Urothelium cell line (cell line): Measurements from ENCODE around the gene ST6GALNAC5.
"Not testable (repeated sequence)": the region's sequence is repeated elsewhere in the genome, so short reads cannot be mapped to it uniquely, and the experiment has no call there.

Experiments
- DNase-seq: peaks from one replicate; pipeline ENCODE4 v3.0.0; 2011; ENCODE audit warnings: low spot score, mixed read lengths
- FAIRE-seq: peaks from 2 replicates; lab custom pipeline; 2011; peaks lifted over from hg19 to GRCh38; lab: Jason Lieb, UNC

ST6GALNAC5 gene

DNA sequence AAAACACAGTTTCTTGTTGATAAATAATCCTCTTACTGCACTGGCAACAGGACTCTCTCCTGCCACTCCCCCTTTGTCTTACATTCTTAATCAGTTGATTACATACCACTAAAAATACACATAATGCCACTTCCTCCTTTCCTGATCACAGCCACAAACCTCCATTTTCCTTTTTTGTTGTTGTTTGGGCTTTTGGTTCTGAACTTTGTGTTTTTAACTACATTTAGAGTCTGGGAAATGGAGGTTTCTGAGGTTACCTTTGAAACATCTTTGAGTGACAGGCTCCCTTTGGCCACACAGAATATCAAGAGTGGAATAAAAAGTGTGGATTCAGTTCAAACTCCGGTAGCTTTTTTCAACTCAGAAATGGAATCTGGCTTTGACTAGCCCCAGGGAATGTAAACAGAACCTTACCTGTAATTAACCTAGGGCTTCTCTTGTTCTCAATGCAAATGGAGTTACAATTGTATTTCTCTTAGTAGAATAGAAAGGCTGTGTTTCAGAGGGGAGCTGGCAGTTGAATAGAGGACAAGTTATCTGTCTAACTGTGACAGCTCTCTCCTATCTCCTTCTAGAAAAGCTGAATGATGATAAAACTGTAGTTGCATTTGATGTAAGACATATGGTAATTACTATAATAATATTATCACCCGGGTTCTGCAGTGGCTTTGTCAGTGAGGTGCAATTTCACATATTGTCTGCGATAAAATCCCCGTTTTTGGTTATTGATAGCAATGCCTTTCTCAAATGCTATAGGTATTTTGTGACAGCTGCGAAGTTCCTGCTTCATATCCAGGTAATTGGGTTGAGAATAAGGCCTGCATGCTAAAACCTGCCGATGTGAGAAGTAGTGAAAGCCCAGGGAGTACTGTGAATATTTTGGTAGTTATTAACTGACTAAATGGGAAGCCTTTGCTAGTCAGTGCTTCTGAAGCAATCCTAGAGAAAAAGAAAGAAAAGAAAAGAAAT, 66.9 kb downstream of the ST6GALNAC5 start:
- DNase-seq (no peak), FAIRE-seq (no peak)

DNA sequence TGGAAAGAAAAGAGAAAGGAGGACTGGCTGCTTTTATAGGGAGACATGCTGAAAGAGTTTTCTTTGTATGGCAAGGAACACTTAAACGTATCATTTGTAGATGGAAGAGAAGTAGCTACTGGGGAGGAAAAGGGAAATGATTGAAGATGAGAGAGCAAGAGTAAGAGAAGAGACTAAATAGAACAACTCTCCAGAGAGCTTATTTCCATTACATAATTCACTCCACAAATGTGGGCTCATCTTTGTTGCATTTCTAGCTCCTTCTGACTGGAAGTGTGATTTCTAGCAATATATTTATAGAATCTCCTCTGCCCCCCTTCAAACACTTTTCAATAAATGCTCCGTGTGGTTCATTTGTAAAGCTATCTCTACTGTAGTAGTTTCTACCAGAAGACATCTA, 71.0 kb downstream of the ST6GALNAC5 start:
- DNase-seq (no peak), FAIRE-seq (no peak)

DNA sequence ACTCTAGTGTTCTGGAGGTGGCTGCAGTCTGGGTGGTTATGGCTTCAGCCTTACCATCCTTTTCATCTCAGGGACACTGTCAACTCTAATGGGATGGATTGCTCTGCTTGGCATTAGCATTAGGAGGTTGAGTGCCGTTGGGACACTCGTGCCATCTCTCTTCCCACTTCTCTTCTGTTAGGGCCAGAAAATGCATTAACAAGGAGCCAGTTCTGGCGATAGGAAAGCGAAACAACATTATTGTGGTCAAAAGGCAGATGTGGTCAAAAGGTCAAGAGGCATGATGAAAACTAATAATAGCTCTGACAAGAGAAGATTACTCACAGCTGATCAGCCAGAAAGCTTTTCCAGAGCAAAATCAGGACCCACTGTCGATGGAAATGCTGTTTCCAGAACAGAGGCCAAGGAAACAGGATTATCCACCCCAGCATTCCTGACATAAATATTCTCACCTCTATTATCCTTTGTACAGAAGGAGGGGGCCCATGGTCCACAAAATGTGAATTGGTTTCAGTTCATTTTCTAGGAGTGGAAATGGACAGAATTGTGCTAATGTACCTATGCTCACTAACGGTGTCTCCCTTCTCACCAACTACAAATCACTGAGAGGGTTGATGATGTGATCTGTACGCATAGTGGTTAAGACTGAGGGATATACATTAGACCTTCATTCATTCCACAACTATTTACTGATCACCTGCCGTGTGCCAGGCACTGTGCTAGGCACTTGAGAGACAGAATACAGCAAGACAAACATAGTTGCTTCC, 72.0 kb downstream of the ST6GALNAC5 start:
- DNase-seq (peak; percentile 10), FAIRE-seq (no peak)

DNA sequence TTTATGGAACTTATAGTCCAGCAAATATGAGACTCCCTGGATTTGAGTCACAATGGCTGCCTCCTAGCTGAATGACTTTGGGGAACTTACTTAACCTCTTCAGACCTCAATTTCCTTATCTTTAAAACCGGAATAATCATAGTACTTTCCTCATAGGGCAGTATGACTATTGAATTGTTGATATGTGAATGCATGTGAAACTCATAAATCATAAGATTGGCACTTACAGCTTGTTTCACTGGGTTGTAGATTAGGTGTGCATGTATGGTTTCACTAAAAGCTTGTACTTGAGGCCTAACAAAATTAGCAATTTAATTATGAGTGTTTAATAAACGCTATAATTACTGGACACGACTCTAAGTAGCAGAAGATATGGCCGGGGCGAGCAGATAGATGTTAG, 72.5 kb downstream of the ST6GALNAC5 start:
- FAIRE-seq (no peak), DNase-seq (no peak)

DNA sequence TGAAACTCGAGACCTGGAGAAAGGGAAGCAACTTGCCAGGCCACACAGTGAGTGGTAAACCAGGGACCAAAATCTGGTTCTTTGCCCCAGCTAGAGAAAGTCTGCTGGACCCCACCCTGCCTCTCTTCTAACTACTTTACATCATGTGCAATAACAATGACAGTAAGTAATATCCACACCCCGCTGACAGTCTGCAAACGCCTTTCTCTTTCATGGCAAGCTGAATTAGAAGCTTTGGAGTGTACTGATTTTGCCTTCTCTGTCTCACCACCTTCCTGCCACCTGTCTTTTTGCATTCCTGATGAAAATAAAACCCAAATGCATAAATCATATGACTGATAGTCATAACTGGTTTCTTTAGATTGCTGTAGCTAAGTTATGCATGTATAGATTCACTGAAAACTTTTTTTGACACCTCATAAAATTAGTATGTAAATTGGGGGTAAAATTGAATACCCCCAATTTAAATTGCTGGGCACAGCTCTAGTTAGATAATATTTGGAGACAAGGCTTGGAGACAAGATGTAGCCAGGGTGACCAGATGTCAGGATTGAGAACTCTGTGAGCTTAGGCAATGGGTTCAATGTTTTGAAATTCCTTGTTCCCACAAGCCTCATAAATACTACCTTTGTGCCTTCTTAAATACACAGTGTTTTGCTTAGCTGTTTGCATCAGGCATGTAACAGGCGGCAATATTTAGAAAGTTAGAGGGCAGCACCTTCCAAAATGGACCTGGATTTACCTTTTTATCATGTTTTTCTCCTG, 73.5 kb downstream of the ST6GALNAC5 start:
- no peak for DNase-seq
- no peak for FAIRE-seq

DNA sequence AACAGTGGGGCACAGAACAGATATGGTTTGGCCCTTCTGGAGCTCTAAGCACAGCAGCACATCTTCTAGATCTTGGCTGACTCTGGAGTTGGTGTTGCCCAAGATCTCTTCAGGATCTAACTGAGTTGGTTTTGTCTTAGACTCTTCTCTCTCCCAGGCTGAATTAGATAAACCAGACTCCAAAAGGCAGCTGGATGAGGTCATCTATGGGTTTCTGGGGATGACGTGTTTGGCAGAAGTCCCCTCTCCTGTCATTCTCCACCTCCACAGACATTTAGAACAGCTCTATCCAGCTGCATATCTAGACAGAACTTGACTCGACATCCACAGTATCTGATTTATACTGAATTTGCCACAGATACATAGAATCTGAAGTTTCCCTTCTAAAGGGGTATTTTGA, 75.3 kb downstream of the ST6GALNAC5 start:
- FAIRE-seq (no peak), DNase-seq (no peak)

DNA sequence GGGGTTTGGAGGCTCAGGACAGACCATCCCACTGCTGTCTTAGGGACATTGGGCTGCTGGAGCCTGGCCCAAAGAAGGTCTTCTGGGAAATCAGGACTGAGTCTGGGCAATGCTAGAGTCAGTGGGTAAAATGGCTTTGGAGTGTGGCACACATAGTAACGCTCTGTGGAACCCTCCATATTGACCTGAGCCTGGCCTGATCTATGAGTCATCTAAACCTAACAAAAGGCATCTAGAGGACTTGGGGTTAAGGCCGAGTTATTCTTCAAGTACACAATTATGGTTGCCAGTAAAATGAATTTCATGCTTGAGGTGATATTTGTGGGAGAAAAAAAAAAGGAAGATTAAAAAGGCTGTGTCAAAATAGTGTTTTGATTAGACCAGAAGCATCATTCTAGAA, 77.7 kb downstream of the ST6GALNAC5 start:
- peak; percentile 84 for FAIRE-seq
- peak; percentile 38 for DNase-seq

DNA sequence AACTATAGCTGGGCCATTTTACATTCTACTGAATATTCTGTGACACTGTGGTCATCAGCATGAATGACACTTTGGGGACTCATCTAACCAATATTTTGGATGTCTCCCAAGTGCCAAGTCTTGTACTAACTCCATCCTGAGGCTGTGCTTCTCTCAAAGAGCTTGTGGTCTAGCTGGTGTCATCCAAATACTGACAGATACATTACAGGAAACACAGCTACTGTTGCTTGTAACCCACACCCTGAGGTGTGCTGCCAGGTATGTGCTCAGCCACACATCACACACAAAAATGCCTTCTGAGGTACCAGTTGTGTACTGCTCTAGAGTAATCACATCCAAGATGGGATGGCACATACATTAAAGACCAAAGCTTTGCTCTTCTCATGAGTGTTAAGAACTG, 81.6 kb downstream of the ST6GALNAC5 start:
- DNase-seq: no peak
- FAIRE-seq: no peak

DNA sequence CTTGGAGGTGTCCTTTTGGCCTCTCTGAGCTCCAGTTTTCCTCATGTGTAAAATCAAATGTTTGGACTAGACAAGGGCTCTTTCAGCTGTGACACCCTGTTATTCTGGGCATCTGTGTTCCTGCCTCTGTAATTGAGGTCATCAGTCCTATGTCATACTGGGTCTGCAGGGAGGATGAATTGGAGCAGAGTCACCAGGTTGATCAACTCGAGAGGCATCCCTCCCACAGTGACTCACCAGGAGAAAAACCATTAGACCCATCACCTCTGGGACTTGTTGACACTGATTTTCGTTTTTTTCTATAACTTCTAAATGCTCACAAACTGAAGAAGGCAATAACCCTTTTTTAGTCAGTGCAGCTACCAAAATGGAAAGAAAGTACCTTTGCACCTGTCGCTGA, 82.2 kb downstream of the ST6GALNAC5 start:
- DNase-seq: peak; percentile 42
- peak; percentile 23 for FAIRE-seq

DNA sequence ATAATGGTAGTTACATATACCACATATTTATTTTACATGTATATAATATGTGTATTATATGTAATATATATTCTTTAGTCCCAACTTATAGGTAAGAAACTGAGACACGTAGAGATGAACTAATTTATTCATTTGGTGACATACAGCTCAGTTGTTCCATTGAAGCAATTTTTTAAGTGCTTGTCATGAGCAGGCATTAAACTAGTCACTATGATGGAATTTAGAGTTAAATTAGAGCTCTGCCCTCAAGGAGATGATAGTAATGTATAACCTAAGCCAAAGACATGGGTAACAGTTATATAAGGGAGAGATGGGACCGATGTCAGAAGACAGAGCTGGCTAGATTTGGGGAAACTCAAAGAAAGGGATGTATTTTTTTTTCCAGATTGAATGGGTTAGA, 83.0 kb downstream of the ST6GALNAC5 start:
- FAIRE-seq (no peak), DNase-seq (no peak)

DNA sequence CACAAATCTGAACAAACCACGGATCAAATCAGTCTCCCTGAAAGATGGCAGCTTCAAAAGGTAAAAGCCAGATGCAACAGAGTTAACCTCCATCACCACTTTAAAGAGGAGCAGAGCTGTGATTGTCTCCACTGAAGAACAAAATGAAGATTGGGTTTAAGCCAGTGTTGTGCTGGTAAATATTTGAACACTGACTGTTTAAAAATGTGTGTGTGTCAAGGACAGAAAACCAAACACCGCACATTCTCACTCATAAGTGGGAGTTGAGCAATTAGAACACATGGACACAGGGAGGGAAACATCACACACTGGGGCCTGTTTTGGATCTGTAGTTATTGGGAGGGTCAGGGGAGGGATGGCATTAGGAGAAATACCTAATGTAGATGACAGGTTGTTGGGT, 83.9 kb downstream of the ST6GALNAC5 start:
- DNase-seq (no peak), FAIRE-seq (no peak)

DNA sequence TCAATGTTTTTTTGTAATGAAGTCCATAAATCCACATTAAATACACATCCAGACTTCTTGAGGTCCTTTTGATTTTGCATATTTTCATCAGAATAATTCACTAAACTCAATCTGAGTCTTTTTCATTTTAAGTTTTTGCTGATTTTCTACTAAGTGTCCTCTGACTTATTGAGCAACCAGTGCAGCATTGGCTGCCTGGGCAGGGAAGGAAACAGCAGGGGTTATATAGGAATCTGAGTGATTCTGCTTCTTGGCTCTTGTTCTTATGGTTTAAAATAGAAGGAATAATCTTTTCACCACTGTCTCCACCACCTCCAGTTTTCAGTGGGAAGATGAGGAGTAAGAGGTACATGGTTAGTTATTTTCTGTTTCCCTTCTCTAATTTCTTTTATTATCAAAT, 88.4 kb downstream of the ST6GALNAC5 start:
- FAIRE-seq (no peak), DNase-seq (no peak)

DNA sequence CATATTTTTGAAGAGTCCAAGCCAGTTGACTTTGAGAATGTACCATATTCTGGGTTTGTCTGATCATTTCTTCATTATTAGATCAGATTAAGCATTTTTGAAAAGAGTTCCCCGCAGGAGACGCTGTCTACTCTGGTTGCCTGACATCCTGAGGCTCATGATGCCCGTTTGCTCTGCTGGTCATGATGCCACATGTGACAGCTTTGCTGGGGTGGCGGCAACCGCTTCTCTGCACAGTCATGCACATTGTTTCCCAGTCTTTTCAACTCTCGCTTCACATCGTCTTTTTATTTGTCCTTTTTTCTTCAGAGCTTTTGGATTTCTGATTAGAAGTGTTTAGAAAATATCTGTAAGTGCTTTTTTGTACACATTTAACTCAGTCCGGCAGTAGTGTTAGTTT, 90.7 kb downstream of the ST6GALNAC5 start:
- DNase-seq (no peak), FAIRE-seq (no peak)

DNA sequence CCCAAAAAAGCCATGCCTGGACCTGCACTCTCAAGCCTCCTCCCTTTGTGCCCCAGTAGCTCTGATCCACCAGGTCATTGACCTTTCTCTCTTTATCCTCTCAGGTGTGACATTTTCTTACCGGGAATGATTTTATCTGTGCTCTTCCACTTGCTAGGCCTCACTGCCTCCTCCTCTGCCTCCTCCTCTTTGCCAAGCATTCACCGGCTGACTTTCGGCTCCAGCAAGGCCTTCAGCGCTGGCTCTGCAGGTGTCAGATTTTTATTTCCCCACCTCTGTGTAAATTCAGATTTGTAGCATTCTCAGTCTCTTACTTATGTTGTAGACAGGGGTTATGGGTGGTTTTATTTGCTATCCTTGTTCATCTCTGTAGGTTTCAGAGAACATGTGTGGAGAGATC, 91.5 kb downstream of the ST6GALNAC5 start:
- DNase-seq (no peak), FAIRE-seq (no peak)

DNA sequence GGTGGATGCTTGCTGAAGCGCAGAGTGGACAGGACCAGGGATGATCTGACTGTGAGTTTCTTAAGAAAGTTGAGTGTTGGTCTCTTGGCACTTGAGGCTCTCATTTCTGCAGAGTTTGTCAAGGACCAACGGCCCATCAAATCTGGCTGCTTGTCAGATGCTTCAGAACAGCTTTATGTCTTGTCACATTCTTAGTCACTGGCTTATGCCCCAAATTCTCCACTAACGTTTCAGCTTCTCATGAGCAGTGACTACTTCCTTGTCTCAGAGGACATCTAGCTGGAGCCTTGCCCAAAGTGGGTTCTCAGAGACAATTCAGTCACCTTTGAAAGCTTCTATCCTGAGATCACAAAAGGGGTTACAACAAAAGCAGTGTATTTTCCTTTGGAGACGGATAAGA, 92.3 kb downstream of the ST6GALNAC5 start:
- DNase-seq (no peak), FAIRE-seq (no peak)

DNA sequence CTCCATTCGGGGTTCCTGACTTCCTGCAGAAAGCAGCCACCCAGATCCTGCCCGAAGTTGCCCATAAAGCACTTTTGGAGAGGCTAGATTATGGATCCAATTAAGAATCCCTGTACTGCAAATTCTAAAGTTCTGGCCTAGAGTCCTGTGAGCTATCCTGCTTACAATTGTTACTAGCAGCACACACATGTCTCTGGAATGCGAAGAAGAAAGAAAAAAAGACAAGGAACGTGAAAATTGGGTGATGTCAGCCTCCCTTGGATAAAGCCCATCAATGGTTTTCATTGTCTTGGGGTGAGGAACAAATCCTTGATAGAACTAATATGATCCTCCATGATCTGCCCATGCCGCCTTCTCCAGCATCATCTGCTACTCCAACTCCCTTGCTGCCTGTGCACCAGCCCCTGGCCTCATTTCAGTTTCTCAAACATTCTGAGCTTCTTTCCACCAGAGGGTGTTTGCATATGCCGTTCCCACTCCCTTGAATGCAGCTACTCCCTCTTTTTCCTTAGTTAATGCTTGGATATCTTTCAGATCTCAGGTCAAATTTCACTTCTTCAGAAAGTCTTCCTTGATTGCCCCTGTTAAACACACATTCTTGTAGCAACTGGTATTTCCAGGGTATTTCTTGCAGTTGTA, 94.0 kb downstream of the ST6GALNAC5 start:
- DNase-seq (peak; percentile 54), FAIRE-seq (no peak)

DNA sequence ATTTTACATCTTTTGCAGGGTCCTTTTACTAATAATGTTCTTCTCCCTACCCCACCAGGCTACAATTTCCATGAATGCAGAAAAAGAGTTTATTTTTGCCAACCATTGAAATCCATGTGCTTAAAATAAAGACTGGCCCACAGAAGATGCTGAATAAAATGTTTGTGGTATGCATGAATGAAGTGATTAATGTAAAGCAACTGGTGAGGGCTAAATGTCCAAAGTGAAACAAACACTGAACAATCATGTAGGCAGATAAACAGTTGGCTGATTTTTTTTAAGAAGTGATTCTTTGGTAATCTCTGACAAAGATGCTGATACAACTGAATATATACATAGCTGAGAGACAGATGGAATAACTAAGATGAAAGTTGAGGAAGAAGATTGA, 94.5 kb downstream of the ST6GALNAC5 start:
- DNase-seq: no peak
- no peak for FAIRE-seq

DNA sequence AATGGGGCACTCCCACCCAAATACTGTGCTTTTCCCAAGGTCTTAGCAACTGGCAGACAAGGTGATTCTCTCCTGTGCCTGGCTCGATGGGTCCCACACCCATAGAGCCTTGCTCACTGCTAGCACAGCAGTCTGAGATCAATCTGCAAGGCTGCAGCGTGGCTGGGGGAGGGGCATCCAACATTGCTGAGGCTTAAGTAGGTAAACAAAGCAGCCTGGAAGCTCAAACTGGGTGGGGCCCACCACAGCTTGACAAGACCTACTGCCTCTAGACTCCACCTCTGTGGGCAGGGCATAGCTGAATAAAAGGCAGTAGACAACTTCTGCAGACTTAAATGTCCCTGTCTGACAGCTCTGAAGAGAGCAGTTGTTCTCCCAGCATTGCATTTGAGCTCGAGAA, 114.0 kb downstream of the ST6GALNAC5 start:
- not testable (repeated sequence) for DNase-seq, FAIRE-seq

DNA sequence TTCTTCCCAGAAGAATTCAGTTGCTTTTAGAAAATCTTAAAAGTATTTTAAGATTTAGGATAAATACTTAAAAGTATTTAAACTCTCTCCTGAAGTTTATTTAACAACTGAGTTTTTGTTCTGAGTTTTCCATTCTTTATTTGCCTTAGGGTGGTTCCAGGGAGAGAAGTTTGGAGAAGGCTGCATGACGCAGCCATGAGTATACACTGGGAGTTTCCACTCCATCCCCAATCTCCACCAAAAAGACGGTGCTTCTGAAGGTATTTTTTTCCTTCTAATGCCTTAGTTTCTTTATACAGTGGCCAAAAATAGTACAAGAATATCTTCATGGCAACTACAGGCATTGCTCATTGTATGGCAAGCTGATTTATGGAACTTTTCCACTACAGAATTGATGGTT, 122.7 kb downstream of the ST6GALNAC5 start:
- FAIRE-seq: no peak

DNA sequence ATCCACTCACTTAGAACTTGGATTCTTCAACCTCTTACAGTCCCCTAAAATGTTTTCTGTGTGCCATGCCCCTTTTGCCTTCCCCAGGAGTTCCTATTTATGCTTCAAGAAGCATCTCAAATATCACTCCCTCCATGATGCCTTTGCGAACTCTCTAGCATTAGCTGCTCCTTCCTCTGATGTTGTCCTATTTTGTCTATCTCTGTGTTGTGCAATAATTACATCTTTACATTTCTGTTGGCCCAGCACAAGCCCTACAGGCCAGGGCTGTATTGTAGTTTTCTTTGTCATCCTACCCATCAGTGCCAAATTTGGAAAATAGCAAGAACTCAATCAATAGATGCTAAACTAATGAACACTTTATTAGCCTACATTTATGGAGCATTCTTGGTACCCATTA, 125.8 kb downstream of the ST6GALNAC5 start:
- no peak for DNase-seq
- FAIRE-seq: no peak

More for the DNA sequence above, 122.7 kb downstream of the ST6GALNAC5 start:
- DNase-seq: no peak
